Measurements from ENCODE around the gene PPM1A. TPM values are rescaled to one million over a fixed set of nuclear protein-coding genes. Genes with fewer than 3 reads are reported as not detected.

PPM1A gene
- total RNA-seq, 1 experiment from 2014 or later, result 22.1 TPM

DNA sequence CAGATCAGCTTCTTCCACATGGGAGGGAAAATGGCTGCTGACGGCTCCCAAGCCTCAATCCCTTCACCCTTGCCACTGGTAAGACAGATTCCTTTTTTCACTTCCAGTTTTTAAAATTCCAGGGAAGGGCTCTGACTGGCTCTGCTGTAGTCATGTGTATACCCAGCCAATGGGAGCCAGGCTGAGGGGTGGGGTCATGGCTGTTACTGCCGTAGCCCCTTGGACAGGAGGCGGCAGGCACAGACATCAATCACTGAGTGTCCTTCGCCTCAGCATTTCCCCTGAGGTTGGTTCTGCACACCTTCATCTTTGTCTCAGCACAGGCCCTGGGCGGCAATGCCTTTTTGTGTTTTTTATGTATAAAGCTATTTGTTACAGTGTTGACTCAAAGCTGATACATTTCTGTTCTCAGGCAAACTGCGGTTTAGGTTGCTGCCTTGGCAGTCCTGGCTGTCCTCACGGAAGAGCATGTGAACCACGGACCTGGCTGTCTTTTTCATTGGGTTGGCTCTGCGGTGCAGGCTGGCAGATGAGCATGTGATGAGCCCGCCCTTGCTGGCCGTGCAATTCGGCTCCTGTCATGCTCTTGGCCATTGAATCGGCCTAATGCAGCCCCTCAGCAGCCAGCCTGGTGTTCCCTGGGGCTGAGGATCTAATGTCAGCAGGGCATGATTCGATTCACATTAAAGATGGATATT lies 74.3 kb downstream of the PPM1A start:
- no peak for DNase-seq (ENCODE audit: low spot score)

DNA sequence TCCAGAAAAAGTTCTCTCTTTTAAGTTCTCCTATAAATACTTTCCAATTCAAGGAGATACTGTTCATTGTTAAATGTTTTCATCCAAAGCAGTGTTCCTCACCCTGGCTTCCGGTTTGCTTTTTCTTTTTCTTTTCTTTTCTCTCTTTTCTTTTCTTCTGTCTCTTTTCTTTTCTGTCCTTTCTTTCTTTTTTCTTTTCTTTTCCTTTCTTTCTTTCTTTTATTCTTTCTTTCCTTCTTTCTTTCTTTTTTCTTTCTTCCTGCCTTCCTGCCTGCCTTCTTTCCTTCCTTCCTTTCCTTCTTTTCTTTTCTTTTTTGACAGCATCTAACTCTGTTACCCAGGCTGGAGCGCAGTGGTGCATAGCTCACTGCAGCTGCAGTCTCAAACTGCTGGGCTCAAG lies 75.8 kb downstream of the PPM1A start:
- DNase-seq (ENCODE audit: low spot score), result no peak

DNA sequence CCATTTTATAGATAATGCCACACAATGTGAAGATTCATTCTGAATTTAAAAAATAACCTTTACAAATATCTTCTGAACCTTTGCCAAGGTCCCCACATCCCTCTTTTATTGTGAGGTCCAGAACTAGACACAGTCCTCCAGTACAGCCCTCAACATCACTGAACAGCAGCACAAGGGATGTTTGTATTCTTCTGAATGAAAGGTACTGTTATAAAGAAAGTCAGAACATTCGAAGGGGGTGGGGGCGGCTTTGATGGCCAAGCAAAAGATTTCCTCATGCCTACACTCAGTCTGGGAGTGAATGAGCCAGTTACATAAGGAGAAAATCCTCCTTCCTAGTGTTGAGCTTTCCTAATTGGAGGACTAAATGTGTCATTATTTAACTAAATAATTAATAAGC lies 77.3 kb downstream of the PPM1A start:
- DNase-seq (ENCODE audit: low spot score), result no peak

DNA sequence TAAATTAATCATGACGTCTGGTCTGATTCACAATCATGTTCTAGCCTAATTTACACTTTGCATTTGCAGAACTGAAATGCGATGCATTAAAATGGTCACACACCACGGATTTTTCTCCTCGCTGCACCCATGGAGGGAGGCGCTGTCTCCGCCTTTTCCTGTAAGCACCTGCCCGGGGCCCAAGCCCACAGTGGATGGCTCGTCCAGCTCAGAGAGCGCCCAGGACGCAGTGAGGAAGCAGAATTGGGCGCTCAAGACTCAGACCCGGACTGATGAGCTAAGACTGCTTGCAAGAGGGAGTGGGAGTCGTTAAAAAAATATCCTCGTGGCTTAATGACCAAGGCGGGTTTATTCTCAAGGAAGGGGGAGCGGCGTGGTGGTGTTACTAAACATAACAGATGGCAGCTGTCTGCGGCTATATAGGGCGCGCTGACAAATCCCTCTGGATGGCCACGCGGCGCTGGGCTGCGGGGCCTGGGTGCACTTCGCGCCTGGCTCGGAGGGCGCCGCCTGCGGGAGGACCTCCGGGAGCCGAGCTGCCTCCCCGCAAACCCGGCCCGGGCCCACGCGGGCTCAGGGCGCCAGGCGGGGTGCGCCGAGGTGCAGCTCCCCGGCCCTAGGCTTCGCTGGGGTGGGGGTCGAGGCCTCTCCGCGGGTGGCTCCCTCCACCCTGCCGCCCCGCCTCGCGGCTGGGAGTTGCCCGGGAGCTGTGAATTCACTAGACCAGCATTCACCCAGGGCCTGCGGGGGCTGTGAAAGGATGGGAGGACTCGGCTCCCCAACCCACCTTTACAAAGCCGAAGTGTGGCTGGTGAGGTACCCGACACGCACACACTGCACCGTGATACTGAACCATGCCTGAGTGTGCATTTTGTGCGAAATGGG lies 78.7 kb downstream of the PPM1A start:
- DNase-seq (ENCODE audit: low spot score), result no peak

DNA sequence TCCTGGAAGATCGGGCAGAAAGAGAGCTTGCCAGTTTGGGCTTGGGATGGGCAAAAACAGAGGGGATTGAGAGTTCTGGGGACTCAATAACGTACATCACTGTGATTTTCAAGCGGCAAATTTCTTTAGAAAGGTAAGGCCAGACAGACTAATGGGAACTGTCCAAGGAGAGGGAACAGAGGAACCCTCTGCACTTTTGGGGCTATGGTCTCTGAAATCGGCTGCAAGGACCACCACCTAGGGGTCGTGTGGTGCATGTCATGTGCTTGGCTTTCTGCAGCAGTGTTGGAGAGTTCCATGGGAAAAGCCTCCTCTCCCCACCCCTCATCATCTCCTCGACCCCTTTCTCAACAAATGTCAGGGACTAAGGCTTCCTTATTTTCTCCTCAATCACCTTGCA lies 79.6 kb downstream of the PPM1A start:
- no peak for DNase-seq (ENCODE audit: low spot score)

DNA sequence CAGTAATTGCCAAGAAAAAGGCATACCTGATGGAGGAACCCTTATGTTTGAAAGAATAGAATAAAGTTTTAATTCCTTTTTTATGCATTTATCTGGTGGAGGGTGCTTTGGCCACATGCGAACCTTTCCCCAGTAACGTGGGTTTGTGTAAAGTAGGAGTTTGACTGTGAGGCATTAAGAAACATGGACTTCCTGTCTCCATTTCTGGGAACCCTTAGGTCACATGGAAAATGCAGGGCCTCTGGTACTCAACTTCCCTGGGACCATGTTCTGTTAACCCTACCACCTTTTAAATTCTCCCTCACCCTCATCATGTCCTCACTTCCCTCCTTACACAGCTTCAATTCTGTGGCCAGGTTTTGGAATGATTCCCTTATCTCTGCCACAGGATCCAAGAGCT lies 80.3 kb downstream of the PPM1A start:
- DNase-seq (ENCODE audit: low spot score), result no peak

DNA sequence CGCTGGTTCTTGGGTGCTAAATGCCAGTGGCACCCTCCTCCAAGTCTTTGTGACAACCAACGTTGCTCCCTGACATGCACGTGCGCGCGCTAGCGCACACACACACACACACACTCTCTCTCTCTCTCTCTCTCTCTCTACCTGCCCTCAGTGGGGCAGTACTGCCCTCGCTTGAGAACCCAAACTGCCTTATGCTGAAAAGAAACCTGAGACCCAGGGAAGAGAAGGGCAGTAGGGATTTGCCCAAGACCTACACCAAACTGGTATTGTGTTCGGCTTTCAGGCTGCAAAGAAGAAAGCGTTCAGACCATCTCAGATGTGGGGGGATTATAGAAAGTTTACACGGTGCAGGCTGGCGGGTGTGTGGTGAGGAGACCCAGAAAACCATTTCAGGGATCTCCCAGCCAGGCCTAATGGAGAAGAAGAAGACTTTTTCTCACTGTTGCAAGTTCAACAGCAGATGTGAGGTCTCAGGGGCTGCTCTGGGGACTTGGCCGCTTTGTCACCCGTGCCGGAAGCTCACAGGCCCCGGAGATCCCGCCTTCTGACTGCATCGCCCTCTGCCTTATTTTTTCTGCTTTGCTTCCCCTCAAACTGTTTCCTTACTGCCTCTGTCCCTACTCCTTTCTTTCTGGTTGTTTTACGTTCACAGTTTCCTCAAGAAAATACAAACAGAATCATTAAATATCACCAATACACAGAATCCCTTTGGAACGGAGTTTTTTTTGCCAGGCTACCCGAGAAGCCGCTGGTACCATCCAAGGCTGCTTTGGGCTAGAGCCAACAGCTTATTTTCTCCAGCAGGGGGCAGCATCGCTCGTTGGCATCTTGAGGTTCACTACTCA lies 82.4 kb downstream of the PPM1A start:
- DNase-seq (ENCODE audit: low spot score), result peak; percentile 37

DNA sequence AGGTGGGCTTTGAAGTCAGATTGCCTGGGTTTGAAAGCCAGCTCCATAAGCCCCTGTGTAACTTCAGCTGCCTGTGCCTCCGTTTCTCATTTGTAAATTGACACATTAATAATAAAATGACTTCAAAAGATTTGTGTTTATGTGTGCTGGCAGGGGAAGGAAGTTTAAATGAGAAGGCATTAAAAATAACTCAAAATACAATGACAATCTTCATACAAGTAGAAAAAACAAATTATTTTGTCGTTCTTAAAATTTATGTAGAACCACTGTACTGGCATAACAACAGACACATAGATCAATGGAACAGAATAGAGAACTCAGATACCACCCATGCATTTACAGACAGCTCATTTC lies 83.0 kb downstream of the PPM1A start:
- DNase-seq (ENCODE audit: low spot score), result no peak

DNA sequence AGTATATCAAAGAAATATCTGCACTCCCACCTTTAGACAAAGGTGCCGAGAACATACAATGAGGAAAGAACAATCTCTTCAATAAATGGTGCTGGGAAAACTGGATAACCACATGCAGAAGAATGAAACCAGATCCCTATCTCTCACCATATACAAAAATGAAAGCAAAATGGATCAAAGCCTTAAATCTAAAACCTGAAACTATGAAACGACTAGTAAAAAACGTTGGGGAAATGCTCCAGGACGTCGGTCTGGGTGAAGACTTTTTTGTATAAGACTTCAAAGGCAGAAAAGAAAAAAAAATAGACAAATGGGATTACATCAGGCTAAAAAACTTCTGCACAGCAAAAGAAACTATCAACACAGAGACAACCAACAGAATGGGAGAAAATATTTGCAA lies 83.8 kb downstream of the PPM1A start:
- DNase-seq (ENCODE audit: low spot score), result no peak

DNA sequence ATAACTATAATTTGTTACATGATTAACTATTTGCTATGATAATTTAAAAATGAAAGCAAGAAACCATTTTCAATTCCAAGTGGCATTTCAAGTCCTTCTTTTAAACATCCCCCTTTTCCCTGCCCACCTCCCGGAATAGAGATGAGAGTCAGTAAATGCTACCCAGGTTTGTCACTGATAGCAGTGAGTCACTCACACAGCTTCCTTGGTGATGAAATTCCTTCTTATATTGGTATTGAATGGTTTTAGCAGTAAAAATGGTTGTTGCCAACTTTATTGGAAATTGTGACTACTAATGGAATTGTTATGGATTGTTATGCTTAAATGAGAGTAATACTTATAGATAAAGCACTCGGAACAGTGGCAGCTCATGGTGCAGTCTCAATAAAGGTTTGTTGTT lies 90.5 kb downstream of the PPM1A start:
- DNase-seq (ENCODE audit: low spot score), result no peak

DNA sequence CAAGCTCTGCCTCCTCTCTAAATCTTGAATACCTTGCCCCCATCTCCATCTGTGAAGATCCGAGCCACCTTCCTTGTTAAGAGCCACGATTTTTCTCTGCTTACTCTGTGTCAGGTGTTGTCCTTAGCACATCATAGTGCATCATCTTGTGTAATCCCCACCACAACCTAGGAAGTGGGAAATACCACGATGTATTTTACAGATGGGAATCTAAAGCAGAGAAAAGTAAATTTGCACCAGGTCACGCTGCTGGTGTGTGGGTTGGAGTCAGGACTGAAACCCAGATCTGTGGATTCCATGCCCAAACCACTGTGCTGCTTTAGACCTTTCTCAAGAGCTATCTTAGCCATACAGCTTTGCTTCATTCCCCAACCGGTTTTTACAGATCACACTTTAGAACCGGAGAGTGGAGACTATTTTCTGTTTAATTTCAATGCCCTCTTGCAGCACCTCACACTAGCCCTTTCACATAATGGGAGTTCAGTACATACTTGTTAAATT lies 94.6 kb downstream of the PPM1A start:
- no peak for DNase-seq (ENCODE audit: low spot score)

DNA sequence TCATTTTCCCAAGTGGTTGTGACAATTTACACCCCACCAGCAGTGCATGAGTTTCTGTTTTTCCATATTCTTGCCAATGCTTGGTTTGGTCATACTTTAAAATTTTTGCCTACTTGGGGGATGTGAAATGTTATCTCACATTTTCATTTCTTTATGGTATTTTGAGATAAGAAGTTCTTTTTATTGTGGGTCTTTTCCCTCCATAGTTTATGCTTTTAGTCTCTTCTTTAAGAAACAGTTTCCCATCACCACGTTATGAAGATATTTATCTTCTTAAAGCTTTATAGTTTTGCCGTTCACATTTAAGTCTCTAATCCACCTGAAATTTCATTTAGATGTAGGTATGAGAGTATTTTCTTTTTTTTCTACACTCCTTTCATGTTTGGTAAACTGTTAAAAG lies 95.7 kb downstream of the PPM1A start:
- no peak for DNase-seq (ENCODE audit: low spot score)

DNA sequence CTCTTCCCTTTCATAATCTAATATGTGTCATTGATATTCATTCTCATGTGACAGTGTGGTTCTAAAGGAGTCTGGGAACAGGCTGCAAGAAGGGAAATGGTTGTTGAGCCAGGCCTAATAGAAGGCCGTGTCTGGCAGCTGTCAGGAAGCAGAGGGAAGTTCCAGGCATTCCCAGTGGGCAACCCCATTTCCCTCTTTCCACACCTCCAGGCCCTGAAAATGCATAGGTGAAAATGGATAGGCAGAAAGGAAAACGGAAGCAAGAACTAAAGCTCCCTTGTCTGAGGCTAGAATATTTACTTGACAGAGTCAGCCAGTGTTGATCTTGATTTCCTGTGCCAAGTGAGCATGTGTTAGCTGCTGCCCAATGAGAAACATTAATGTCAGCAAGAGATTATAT lies 97.7 kb downstream of the PPM1A start:
- no peak for DNase-seq (ENCODE audit: low spot score)

DNA sequence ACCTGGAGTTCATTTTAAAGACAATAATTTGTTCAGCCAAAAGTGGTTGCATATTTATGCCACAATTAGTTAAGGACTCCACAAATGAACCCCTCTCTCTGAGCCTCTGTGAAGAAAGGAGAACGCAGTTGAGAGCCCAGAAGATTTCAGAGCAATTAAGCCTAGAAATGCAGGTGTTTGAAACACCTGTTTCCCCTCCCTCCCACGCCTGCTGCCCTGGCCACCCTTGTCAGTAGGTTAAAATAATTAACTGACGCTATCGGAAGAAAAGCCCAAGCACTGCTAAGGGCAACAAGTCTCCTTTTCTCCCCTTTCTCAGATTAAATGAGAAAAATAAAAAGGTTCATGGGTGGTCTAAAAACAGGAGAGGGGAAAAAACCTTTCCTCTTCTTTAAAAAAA lies 99.2 kb downstream of the PPM1A start:
- DNase-seq (ENCODE audit: low spot score), result no peak

Other genes with a start within 250 kb of the PPM1A start
- gene PCNX4, start 157.3 kb upstream of the PPM1A start, total RNA-seq (2014; rRNA removed; shearing (Covaris generic)), result 48.6 and 65.4 TPM in 2 replicates
- 61.9 and 79.6 TPM in 2 replicates for gene DHRS7, start 83.8 kb upstream of the PPM1A start, total RNA-seq (2014; rRNA removed; shearing (Covaris generic))
- gene C14orf39, start 236.8 kb downstream of the PPM1A start, total RNA-seq (2014; rRNA removed; shearing (Covaris generic)), result not detected in 2 replicates

All from H4 (cell line).